Fibroblast of mammary gland (primary cell): ENCODE data around the gene SLC25A5.
A peak's percentile ranks its signal among the peaks of the same experiment; 100 is the strongest.
"Not testable (repeated sequence)": the region's sequence is repeated elsewhere in the genome, so short reads cannot be mapped to it uniquely, and the experiment has no call there.

Experiments used
- DNase-seq: peaks from one replicate; pipeline ENCODE4 v3.0.0-alpha.2; 2010; ENCODE audit warnings: low read depth
- H3K4me3 ChIP-seq: 2 replicates; pipeline ENCODE4 v1.5.1; 2011; ENCODE audit warnings: low read depth, mild to moderate bottlenecking, low read length, moderate library complexity; ENCODE audit not compliant: control insufficient read depth
- TF ChIP-seq, protein P1 (sequence below): conservative IDR thresholded peaks from 2 replicates; pipeline ENCODE4 v1.5.1; 2011; ENCODE audit warnings: low read depth, low read length, inconsistent platforms; ENCODE audit not compliant: control insufficient read depth, insufficient read depth

Gene SLC25A5

DNA sequence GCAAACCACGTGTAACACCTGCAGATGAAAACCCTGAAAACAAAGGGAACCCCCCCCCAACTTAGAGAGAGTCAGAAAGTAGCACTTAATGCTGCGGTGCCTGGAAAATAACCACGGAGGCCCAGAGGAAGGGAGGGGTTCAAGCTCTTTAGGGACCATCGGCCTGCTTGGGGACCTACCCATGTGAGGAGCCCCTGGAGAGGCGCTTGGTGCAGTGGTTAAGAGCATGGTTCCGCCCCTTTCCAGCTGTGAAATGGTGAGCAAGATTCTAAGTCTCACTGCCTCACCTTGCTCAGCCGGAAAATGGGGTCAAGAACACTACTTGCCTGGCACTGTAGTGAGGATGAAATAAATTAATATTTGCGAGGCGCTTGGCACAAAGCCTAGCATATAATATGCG lies 13.8 kb downstream of the SLC25A5 start:
- no peak for DNase-seq
- peak overlapping the region; percentile 9 for H3K4me3 ChIP-seq
- TF ChIP-seq, protein P1, sequence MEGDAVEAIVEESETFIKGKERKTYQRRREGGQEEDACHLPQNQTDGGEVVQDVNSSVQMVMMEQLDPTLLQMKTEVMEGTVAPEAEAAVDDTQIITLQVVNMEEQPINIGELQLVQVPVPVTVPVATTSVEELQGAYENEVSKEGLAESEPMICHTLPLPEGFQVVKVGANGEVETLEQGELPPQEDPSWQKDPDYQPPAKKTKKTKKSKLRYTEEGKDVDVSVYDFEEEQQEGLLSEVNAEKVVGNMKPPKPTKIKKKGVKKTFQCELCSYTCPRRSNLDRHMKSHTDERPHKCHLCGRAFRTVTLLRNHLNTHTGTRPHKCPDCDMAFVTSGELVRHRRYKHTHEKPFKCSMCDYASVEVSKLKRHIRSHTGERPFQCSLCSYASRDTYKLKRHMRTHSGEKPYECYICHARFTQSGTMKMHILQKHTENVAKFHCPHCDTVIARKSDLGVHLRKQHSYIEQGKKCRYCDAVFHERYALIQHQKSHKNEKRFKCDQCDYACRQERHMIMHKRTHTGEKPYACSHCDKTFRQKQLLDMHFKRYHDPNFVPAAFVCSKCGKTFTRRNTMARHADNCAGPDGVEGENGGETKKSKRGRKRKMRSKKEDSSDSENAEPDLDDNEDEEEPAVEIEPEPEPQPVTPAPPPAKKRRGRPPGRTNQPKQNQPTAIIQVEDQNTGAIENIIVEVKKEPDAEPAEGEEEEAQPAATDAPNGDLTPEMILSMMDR, result no peak

- TF ChIP-seq, protein P1, result no peak
- H3K4me3 ChIP-seq, result peak overlapping the region; percentile 9
- DNase-seq, result peak; percentile 35
Observed at GRCh38 chrX:119482481-119483480, 14.5 kb downstream of the SLC25A5 start.

DNA sequence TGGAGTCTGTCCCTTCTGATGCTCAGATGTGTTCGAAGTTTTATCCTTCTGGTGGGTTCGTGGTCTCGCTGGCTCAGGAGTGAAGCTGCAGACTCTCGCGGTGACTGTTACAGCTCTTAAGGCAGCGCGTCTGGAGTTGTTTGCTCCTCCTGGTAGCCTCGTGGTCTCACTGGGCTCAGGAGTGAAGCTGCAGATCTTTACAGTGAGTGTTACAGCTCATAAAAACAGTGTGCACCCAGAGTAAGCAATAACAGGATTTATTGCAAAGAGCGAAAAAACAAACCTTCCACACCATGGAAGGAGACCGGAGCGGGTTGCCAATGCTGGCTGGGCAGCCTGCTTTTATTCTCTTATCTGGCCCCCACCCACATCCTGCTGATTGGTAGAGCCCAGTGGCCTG lies 18.5 kb downstream of the SLC25A5 start:
- TF ChIP-seq, protein P1, result no peak
- H3K4me3 ChIP-seq, result no peak overlapping the region
- DNase-seq, result no peak

DNA sequence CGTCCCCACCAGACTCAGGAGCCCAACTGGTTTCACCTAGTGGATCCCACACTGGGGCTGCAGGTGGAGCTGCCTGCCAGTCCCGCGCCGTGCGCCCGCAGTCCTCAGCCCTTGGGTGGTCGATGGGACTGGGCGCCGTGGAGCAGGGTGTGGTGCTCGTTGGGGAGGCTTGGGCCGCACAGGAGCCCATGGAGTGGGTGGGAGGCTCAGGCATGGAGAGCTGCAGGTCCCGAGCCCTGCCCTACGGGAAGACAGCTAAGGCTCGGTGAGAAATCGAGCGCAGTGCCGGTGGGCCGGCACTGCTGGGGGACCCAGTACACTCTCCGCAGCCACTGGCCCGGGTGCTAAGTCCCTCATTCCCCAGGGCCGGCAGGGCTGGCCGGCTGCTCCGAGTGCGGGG lies 19.5 kb downstream of the SLC25A5 start:
- not testable (repeated sequence) for DNase-seq, H3K4me3 ChIP-seq

DNA sequence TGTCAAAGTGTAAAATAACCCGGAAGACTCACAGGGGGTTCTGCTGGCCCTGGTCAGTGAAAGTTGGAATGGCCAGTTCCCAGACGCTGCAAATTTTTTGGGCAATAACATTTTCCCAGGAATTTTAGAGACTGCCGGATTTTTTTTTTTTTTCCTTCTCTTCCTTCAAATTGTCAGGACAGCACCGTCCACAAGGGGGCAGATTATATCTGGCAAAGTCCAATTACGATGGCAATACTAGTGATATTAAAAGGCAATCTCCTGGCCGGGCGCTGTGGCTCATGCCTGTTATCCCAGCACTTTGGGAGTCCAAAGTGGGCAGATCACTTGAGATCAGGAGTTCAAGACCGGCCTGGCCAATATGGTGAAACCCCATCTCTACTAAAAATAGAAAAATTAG lies 20.5 kb downstream of the SLC25A5 start:
- H3K4me3 ChIP-seq, result no peak overlapping the region
- TF ChIP-seq, protein P1, result peak; percentile 51
- DNase-seq, result peak; percentile 59

GRCh38 chrX:119489212-119490074 lies 21.2 kb downstream of the SLC25A5 start:
- TF ChIP-seq, protein P1, result no peak
- no peak for DNase-seq
- no peak overlapping the region for H3K4me3 ChIP-seq

DNA sequence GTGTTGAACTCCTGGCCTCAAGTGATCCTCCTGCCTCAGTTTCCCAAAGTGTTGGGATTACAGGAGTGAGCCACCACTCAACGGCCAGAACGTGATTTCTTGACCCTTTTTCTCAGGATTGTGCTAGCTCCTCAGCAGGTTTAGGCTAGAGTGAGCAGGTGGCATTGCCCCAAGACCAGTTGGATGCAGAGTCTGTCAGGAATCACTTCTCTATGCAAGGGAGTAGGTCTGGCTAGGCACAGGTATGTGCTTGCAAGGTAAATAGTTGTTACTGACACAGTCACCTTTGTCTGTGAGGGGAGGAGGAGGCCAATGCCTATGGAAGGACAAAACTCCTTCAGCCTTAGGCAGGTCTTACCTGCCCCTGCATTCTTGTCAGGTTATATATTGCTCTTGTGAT lies 24.2 kb downstream of the SLC25A5 start:
- TF ChIP-seq, protein P1, result no peak
- H3K4me3 ChIP-seq, result no peak overlapping the region
- DNase-seq, result no peak

GRCh38 chrX:119493851-119494495 lies 25.7 kb downstream of the SLC25A5 start:
- not testable (repeated sequence) for H3K4me3 ChIP-seq, DNase-seq
